NCI-H1436 (cell line): ENCODE results near the gene ZNF626.
"Not testable (repeated sequence)": the region's sequence is repeated elsewhere in the genome, so short reads cannot be mapped to it uniquely, and the experiment has no call there.

Source experiments
- DNase-seq: peaks from one replicate; lab custom pipeline; 2025; lab: John Stamatoyannopoulos, UW

ZNF626 gene

DNA sequence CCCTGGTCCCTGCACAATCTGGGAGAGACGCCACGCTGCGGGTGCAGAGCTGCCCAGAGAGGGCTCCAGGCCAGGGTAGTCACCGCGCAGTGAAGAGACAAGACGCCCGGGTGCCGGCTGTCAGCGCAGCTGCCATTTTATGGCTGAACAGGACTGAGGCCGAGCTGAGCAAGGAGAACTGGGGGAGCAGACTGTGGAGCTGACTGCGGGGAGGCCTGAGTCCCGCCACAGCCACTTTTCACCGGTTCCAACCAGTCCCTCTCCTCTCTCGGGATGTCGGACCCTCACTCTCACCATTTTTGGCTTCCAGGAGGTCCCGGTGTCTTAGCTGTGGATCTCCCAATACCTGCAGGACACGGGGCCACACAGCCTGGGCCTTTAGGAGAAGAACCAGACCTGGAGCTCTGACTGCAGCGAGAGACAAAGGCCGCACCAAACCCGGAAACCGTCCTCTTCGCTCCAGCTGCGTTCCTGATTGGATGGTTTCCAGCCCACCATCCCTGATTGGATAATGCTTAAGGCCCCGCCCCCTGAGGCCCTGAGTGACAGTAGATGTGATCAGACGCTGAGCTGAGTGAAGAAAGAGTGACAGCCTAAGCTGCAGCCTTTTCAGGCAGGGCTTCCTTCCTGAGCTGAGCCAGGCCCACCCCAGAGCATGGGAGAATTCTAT, at the start of gene ZNF626:
Gene ZNF626, minus strand, starts transcription at position 422 of the 670 bp plus-strand sequence. Its CDS starts 125 bp downstream, at position 297.
- DNase-seq = peak; percentile 87

DNA sequence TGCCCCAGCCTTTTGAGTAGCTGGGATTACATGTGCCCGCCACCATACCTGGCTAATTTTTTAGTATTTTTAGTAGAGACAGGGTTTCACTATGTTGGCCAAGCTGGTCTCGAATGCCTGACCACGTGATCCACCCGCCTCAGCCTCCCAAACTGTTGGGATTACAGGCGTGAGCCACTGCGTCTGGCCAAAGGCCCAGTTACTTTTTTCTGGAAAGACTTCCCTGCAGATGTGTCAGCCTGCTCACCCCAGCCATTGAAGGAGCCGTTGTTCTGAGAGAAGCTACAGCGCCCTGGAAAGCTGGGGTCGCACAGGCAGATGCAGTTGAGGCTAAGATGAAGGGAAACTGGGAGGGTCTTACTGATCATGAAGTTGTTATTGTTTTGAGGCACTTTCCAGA, 7.9 kb upstream of the ZNF626 start:
- DNase-seq = no peak

DNA sequence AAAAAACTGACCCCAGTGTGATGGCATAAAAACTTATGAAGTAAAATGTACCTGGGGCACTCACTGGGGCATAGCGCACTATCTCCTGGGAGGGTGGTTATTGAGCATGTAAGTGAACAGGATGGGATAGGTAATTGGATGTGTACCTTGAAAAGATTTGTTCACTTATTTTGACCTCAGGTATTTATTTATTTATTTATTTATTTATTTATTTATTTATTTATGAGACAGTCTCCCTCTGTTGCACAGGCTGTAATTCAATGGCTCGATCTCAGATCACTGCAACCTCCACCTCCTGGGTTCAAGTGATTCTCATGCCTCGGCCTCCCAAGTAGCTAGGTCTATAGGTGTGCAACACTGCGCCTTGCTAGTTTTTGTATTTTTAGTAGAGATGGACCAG, 5.9 kb upstream of the ZNF626 start:
- DNase-seq = no peak

DNA sequence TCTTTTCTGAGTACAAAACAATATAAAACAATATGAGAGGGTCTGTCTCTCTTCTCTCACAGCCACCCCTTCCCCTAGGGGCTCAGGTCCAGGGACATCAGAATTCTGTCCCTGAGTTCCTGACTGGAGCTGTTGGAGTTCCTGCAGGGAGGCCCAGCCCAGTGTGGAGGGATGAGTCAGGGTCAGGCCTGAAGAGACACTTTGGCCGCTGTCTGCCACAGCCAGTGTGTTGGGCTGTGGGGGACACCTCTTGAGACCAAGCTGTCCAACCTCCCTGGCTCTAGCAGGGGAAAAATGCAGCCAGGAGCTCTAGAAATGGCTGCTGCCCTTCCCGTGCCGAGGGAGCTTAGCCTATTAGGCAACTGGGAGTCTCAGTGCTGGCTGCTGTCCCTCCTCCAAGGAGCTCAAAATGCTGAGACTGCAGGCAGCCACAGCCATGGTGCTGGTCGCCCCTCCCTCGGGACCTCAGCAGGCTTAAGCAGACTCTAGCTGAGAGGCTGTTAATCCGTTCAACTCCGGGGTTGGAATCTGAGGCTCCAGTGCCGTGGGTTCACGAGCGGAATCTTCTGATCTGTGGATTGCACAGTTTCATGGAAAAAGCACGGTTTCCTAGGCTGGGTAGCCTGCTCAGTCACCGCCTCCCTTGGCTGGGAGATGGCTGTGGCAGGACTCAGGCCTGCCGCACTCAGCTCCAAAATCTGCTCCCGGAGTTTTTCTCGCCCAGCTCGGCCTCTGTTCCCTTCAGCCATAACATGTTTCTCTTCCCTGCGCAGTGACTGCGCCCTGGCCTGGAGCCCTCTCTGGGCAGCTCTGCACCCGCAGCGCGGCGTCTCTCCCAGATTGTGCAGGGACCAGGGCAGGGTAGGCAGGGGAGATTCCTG, 3.8 kb upstream of the ZNF626 start:
- DNase-seq = no peak

DNA sequence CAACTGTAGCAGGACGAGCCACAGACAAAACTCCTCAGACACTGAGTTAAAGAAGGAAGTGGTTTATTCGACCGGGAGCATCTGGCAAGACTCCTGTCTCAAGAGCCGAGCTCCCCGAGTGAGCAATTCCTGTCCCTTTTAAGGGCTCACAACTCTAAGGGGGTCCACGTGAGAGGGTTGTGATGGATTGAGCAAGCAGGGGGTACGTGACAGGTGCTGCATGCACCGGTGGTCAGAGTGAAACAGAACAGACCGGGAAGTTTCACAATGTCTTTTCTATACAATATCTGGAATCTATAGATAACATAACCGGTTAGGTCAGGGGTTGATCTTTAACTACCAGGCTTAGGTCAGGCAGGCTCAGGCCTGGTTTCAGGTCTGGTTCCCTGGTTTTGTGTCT, 3.1 kb upstream of the ZNF626 start:
- not testable (repeated sequence) for DNase-seq

DNA sequence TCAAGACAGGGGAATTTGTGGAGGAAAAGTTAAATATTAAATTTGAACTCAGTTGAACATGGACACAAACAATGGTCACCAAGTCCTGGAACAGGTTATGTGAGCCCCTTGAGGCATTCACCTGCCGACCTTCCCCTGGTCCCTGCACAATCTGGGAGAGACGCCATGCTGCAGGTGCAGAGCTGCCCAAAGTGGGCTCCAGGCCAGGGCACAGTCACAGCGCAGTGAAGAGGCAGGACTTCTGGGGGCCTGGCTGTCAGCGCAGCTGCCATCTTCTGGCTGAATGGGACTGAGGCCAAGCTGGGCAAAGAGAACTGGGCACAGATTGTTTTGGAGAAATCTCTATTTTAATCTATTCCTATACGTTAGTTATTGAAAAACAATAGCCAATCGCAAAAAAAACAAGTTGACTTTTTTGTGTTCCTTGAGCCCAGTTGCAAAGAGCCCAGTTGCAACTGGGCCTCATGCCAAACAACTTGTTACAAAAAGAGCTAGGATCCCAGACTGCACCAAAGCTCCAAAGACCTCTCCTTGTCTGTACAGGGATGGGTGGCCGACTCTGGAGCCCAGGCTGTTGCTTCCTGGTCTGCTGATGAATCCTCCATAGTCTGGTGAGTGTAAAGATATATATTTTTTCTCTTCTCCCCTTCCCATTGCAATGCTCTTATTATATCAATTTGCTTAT, 1.2 kb upstream of the ZNF626 start:
- no peak for DNase-seq

DNA sequence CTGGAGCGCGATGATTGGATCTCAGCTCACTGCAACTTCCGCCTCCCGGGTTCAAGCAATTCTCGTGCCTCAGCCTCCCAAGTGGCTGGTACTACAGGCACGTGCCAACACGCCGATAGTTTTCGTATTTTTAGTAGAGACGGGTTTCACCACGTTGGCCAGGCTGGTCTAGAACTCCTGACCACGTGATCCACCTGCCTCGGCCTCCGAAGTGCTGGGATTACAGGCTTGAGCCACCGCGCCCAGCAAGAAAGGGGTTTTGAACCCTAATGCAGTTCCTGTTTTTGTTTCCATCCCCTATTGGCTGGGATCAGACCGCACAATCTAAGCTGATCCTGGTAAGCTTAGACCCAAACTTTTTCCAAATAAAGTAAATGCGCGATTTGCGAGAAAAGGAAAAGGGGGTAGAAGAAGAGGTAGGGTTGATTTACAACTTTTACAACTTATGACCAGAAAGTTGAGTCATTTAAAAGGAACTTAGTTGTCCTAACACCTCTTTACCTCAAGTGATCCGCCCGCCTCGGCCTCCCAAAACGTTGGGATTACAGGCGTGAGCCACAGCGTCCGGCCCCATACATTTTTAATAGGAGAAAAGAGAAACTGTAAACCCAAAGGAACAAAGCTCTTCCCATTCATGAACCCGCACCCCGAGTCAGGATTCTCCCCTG, 764 bp downstream of the ZNF626 start:
- DNase-seq = no peak

DNA sequence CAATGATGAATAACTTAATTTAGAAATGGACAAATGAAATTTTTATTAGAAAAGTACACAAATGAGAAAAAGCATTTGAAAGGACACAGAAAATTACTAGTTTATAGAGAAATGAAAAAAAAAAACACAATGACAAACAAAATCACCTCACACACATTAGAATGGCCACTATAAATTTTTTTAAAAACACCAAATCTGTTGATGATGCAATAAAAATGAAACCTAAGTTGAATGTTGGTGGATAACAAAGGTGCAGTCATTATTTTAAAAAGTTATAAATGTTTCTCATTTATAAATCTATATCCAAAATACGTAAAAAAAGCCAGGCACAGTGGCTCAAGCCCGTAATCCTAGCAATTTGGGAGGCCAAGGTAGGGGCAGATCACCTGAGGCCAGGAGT, 20.8 kb downstream of the ZNF626 start:
- no peak for DNase-seq

DNA sequence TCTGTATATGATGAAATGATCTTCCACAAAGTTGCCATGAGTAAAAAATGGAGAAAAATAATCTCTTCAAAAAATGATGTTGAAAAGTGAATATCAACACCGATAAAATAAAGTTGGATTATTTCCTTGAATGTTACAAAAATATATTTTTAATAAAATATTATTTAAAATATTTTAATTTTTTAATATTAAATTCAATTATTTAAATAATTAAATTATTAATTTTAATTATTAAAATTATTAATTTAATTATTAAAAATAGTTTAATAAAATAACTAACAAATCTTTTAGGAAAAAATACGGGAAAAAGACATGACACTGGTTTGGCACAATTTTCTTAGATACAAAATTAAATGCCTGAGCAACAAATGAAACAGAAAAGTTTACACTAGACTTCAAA, 21.3 kb downstream of the ZNF626 start:
- no peak for DNase-seq

DNA sequence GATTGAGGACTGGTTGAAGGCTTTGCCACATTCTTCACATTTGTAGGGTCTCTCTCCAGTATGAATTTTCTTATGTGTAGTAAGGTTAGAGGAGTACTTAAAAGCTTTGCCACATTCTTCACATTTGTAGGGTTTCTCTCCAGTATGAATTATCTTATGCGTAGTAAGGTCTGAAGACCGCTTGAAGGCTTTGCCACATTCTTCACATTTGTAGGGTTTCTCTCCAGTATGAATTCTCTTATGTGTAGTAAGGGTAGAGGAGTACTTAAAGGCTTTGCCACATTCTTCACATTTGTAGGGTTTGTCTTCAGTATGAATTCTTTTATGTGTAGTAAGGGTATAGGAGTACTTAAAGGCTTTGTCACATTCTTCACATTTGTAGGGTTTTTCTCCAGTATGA, 36.8 kb downstream of the ZNF626 start:
- not testable (repeated sequence) for DNase-seq

DNA sequence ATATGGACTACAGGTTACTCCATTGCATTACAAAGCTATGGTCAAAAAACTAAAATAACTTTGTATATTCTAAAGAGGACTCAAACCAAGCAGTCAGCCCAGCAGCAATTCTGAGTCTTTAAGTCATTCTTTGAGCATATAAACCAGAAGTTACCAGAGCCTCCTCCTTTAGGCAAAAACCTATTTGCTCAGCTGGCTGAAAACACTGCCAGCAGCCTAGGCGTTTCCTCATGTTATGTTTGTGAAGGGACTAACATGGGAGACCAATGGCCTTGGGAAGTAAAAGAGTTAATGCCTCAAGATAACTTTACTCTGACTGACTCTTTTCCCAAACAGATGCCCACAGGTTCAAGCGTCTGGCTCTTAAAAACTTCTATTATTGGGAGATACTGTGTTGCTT, 45.3 kb downstream of the ZNF626 start:
- DNase-seq = no peak

DNA sequence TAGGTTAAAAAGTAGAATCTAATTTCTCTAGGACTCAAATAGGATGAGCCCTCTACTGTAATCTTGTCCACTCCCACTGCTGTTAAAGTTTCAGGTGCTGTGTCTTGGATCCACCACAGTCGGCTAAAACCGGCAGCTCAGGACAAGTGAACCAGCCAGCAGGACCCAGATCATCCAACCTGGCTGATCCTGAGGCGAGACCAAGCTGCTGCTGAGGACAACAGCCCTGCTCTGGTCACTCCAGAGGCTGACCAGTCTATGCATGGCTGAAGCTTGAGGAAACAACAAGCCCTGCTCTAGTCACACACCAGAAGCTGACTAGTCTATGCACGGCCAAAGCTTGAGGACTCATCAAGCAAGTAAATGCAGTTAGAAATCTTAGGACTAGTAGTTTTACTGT, 46.4 kb downstream of the ZNF626 start:
- DNase-seq = not testable (repeated sequence)

DNA sequence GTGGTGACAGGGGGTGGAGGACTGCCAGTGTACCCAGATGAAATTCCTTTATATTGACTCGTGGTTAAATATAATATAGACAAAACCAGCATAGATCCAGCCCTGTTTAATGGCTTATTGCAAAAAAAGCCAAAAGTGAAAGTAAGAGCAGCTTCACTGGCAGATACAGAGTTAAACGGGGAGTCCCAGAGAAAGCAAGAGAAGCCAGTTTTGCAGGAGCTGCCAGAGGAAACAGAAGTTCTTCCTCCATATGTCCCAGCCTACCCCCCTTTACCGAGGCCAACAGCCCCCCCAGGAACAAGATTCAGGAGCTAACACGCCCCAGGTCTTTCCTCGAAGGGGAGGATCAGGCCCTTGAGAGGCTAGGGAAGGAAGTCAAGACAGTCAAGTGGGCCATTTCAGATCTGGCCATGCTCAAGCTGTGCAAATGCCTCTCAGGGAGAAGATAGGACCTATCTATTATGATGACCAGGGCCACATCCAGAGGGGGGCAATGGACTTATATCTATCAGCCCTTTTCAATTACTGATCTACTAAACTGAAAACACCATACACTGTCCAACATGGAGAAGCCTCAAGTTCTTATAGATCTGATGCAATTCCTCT, 48.6 kb downstream of the ZNF626 start:
- no peak for DNase-seq

DNA sequence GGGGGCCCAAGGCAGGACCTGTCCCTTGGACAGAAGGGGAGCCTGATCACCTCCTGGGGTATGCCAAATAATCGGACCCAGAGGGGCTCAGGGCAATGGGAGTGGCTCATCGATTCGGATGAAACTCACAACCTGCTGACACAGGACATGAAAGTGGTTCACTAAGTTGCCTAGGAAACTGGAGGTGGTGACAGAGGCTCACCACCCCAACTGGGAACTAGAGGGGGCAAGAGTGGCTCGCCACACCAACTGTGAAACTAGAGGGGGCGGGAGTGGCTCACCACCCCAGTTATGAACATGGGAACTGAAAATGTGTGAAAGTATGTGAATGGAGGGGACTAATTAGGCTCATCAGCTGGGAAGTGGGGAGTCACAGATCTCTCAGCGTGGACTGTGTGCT, 49.5 kb downstream of the ZNF626 start:
- DNase-seq = no peak

DNA sequence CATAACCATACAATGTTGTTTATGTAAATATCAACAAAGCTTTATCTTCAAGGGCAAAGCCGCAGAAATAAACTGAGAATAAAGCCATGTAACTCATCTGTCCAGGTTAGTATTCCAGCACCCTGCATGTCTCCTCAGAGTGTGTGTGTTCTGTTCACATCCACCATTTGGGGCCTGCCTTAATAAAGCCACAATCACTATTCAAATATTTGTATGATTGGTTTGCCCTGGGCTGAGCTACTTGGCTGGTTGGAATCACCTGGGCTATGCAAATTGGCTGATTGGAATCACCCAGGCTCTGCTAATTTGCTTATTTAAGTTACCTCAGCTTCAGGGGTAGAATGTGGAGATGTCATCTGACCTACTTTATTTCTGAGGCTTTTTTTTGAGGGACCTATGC, 53.4 kb downstream of the ZNF626 start:
- no peak for DNase-seq
